NCI-H774 (cell line): Measurements from ENCODE around the gene NASP.

Experiments
- DNase-seq: peaks from one replicate; lab custom pipeline; 2025; lab: John Stamatoyannopoulos, UW

The NASP gene

DNA sequence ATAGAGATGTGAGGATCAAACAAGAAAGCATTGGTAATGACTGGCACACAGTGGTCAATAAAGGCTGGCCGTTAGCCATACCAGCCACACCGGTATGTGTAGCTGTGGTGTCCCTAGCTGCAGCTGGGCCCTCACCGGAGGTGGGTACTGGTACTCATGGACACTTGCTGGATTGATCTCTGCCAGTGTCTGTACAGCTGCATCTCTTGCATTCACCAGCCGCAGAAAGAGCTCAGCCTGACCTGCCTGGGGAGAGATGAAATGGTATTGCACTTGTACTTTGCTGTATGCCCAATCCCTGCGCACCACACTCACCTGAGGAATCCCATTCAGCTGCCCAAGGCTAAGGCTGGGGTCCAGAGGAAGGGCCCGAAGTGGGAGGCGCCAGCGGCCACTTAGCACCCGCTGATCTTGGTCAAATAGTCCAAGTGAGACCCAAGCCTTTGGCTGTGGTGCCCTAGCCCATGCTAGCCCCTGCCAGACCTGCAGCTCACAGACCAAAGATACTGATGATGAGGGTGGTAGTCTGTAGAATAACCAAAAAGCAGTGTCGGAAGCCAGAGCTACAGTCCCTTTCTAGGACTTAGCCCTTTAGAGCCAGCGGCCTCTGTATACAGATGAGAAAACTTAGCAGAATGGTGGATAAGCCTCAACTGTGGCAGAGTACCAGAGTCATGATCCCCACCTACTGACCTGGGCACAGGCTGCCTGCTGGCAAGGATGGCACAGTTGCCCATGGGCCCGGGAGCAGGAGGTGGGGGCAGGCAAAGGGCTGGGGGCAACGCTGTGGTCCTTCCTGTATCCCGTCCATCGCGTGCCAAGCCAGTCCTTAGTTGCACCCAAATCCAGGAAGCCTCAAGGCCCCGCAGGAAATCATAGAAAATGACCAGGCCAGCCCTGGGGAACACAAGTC is 37.0 kb downstream of the NASP start:
- DNase-seq, result no peak

DNA sequence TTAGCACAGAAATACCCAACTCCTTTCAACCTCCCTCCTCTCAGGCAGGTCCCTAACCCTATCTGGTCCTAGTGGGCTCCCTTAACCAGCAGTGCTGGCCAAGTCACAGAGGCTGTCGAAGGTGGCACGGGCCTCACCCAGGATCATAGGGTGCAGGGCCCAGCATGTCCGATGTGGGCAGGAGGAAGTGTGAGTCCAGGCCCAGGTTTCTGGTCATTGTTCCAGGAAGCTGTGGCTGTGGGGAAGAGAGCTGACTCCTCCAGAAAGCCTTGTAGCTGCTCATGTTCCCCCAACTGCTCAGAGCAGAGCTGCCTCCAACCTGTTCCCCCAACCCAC is 37.6 kb downstream of the NASP start:
- no peak for DNase-seq

DNA sequence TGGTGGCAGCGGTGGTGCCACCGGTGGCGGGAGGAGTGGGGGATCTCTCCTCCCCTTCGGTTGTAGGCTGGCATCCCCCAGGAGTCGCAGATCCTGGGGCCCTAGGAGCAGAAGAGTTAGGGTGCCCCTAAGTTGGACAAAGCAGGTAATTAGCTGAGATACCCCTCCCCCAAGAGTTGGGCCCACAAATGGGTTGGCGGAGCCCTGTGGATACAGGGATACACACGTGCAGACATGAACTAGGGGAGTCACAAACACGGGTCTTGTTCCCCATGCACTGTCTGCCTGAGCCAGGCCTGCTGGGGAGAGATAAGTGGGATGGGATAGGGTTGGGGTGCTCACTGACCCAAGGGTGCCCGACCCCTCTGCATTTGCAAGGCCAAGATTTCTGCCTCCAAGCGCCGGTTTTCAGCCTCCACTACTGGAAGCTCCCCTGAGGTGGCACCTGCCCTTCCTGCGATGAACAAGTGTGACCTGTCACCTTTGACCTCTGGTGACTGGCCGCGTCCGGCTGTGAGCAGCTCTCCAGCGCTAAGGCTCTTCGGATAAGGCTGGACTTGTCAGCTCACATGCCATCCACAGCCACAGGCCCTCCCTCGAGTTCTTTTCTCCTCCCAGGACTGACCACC is 38.2 kb downstream of the NASP start:
- no peak for DNase-seq

DNA sequence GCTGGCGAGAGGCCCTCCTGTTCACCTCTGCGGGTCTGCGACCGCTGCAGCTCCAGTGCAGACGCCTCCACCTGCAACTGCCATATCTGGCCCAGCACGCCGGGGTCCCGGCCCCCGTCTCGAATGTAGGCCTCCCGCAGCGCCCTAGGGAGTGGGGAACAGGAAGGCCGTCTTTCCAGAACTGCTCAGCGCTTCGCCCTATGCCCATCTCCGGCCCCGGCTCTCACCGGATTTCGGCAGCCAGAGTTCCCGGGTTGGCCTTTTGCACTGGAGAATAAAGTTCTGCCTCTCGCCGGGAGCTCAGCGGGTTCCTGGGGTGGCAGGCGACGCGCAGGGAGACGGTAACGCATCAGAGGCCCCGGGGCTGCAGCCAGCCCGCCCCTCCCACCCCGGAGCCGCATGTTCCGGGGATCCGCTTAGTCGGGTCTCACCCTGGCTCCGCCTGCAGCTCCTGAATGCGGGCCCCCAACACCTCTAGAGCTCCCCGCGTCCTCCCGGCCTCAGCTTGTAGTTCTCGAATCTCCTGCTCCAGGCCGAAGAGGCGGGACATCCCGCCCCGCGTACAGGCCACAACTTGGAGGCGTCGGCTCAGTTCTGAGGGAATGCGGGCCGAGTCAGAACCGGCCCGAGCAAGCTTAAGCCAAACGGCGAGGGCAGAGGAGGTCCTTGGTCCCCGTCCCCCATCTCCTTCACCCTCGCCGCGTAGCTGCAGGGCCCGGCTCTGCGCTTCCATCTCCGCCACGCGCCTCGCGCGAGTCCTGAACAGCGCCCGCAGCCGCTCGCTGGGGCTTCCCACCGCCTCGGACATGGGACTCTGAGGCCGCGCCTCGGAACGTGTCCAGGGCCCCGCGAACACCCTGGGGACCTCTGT is 38.9 kb downstream of the NASP start:
- no peak for DNase-seq

GRCh38 chr1:45623972-45624371 is 40.1 kb downstream of the NASP start, which contains the start of gene CCDC17:
TSS of gene CCDC17 (minus strand) at chr1:45624054. CDS start at chr1:45623909, 145 bp downstream.
- no peak for DNase-seq

DNA sequence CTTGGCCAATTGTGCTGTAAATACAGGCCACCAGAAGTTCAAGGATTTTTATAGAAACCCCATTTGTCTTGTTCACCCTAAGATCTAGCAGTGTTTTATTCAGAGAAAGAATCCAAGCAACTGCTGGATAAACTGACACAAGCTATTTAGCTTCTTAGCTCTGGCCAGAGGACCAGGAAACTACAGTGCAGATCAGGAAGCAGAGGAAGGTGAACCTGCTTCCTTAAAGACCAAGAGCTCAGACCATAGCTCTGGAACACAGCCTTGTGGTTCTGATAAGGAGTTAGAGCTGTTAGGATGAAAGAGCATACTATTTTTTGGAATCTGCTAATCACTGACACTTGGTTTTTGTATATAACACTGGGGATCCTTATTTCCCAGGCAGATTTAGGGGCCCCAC is 45.2 kb downstream of the NASP start:
- no peak for DNase-seq

- no peak for DNase-seq
These were observed 46.6 kb downstream of the NASP start for GRCh38 chr1:45630429-45630828.

GRCh38 chr1:45635211-45635610 is 51.4 kb downstream of the NASP start:
- DNase-seq, result no peak

GRCh38 chr1:45640293-45640692 is 56.5 kb downstream of the NASP start:
- no peak for DNase-seq

- no peak for DNase-seq
These were observed 59.5 kb downstream of the NASP start for GRCh38 chr1:45643321-45643720.

DNA sequence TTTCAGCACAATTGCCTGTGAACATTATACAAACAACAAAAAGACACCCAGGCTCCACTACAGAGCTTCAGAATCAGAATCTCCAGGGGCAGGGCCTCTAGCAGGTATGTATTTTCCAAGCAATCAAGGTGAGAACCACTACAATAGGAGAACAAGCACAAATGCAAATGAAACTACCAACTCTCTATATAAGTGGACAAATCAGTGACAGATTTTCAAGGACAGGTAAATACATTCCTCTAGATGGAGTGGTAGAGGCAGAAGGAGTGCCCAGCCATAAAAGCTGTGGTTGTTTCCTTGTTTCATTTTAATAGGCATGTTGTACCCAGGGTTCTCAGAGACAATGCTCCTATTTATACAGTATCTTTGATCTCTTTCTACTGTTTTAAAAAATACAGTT is 60.1 kb downstream of the NASP start:
- DNase-seq, result no peak

DNA sequence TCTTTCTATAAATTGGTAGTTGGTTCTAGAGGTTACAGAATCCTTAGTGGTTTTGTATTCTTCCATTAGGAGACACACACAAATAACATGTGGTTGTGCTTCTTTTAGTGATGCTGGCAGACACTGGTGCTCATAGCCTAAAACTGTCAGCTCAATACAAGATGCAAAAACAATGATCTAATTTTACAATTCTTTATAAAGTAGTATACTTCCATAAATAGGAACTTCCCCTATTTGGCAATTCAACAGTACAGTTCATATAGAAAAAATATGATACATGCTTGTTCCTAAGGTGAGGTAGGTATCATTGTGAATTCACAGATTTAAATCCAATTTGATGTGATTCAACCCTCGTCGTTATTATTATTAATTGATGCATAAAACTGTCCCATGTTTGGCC is 60.8 kb downstream of the NASP start:
- no peak for DNase-seq

DNA sequence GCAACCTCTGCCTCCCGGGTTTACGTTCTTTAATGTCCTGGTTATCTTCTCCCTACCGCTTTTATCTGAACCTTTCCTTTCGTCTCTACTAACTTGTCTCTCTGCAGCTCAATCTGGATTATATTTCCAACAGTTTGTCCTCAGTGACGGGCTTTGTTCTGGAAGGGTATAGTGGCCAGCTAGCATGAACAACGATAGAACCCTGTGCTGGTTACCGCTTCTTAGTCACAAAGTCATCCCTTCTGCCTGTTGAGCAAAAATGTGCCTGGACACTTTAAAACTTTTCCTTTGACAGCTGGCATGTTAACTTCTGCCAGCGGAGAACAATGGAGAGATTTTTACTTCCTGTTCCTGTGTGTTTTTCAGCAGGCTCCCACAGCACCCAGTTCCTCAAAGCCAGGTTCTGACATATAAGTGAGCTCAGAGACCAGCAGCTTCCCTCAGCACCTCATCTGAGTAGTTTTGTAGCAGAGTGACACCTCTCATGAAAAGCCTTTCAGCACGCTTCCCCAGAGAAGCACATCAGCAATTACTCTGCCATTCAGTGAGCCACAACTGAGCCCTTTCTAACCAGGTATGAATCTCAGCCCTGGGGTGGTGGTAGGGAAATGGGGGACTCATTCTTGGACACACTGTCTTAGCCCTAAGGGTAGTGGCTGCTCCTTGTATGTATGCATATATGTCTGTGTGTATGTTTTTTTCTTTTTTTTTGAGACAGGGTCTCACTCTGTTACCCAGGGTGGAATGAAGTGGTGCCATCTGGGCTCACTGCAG is 63.6 kb downstream of the NASP start:
- DNase-seq, result no peak

DNA sequence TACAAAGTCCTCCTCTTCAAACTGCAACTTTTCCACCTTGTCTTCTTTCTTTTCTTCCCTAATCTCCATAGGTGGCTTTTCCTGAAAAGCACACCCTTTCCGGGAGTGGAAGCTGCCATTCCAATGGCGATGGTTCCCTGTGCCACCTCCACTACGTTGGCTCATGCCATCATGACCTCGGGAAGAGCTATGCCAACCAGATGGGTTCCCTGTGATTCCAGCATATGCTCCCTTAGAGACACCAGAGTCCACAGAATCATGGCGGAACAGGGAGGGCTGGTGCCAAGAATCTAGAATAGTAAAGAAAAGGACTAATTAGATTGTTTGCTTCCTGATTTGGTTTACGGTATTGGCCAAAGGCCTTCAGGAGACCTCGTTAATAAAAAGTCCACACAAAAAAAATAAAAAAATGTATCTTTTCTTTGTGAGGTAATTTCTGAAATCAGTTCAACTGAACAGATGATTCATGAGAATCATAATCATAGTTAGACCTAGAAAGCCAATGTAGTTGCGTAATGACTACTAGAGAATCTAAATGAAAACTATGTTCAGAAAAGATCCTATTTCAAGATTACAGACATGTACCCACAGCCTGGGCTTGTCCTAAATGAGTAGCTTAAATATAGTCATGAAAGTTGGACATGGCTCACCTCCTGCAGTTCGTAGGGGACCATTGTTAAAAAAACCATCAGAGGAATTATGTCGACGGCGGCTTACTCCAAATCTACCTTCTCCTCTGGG is 70.9 kb downstream of the NASP start:
- DNase-seq, result no peak

DNA sequence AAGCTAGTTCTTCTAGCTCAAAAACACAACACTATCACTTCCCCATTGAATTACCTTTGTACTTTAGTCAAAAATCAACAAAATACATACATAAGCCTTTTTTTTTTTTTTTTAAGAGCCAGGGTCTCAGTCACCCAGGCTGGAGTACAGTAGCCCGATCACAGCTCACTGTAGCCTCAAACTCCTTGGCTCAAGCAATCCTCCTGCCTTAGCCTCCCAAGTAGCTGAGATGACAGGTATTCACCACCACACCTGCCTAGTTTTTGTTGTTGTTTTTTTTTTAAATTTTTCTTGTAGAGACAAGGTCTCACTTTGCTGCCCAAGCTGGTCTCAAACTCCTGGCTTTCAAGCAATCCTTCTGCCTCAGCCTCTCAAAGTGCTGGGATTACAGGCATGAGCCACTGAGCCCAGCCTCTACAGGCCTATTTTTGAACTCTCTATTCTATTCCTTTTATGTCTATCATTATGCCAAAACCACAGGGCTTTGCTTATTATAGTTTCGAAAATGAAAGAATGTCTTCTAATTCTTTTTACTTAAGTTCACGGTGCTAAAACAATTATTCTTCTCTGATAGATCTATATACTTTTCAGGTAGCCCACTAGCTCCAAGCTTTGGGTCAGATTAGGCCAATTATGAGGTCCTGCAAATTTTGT is 72.9 kb downstream of the NASP start:
- DNase-seq, result no peak

GRCh38 chr1:45658171-45658570 is 74.3 kb downstream of the NASP start:
- DNase-seq, result no peak

DNA sequence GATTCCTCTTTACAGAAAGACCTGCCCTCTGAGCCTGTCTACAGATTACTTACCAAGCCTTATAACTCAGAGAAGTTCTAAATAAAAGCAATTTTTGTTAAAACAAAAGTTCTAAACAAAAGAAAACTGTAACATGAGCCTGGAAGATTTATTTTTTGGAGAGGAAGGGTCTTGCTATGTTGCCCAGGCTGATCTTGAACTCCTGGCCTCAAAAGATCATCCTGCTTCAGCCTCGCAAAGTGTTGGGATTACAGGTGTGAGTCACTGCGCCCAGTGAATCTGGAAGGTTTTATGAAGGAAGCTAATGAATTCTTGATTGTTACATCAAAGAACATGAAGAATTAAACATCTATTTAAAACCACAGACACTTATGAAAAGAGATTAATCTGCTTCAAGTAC is 75.4 kb downstream of the NASP start:
- DNase-seq, result no peak

DNA sequence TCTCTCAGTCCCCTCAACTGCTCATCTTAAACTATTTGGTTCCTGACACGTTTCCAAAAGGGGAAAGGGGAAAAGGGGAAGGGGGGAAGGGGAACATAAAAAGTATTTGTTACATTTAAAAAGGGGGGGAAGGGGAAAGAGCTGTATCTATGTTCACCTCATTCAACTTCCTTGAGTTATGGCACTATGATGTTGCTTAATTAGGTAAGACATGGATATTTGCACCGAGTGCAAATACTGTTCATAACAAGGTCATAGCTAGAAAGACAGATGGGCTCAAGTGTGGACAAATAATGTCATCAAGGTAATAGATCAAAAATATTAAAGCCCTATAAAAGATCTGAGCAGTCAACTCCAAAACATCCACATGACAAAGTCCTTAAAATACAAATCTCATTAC is 76.5 kb downstream of the NASP start:
- no peak for DNase-seq

DNA sequence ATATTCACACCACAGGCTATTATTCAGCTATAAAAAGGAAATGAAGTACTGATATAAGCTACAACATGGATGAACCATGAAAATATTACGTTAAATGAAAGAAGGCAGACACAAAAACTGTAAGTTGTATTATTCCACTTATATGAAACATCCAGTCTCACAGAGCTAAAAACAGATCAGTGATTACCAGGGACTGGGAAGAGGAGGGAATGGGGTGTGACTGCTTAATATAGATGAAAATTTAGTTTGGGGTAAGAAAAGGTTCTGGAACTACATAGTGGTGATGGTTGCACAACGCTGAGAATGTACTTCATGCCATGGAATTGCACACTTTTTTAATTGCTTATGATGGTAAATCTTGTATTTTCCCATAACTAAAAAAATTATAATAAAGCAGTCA is 83.0 kb downstream of the NASP start:
- DNase-seq, result no peak

- DNase-seq, result no peak
These were observed 83.7 kb downstream of the NASP start for GRCh38 chr1:45667321-45668111.
